Right atrium auricular region (tissue), 2 donors: Measurements from ENCODE around the gene SST. TPM values are rescaled to one million over a fixed set of nuclear protein-coding genes. Genes with fewer than 3 reads are reported as not detected.
"Not testable (repeated sequence)": the region's sequence is repeated elsewhere in the genome, so short reads cannot be mapped to it uniquely, and the experiment has no call there.

Experiments
- DNase-seq: peaks from one replicate; pipeline ENCODE4 v3.0.0-alpha.2; 2019; ENCODE audit warnings: low spot score
- H3K27ac ChIP-seq, 2 donors: fragments of 200-600 bp; sonication (generic); 1 replicate in 1 of 2; 2 replicates in 1 of 2; pipeline ENCODE4 v1.5.1; 2016 to 2019
- H3K27me3 ChIP-seq, 2 donors: fragments of 200-600 bp; sonication (generic); one replicate each; pipeline versions ENCODE4 v1.5.1 to v1.6.0; 2017 to 2019
- H3K36me3 ChIP-seq: fragments of 200-600 bp; sonication (generic); one replicate; pipeline ENCODE4 v1.5.1; 2016
- H3K4me1 ChIP-seq, 2 donors: fragments of 200-600 bp; sonication (generic); one replicate each; pipeline versions ENCODE4 v1.5.1 to v1.6.0; 2017 to 2019
- H3K4me3 ChIP-seq, 2 donors: fragments of 200-600 bp; sonication (generic); 1 replicate in 1 of 2; 2 replicates in 1 of 2; pipeline ENCODE4 v1.5.1; 2017 to 2019; ENCODE audit warnings: mild to moderate bottlenecking in 1 of 2, moderate library complexity in 1 of 2
- H3K9me3 ChIP-seq, 2 donors: fragments of 200-600 bp; sonication (generic); one replicate each; pipeline ENCODE4 v1.5.1; 2019
- total RNA-seq, 2 donors: library from RNA; depleted of rRNA; stranded (reverse); fragments of >200 nt; gene quantifications; one replicate each; pipeline ENCODE4 v1.1.0, GENCODE V29; 2016
- TF ChIP-seq, protein P1 (sequence below), 2 donors: fragments of 200-600 bp; sonication (generic); IDR thresholded peaks; one replicate each; pipeline ENCODE4 v1.5.1; 2019; ENCODE audit warnings: antibody characterized with exemption in 2 of 2

The SST gene
- total RNA-seq, 2 donors from 2014 or later: not detected

DNA sequence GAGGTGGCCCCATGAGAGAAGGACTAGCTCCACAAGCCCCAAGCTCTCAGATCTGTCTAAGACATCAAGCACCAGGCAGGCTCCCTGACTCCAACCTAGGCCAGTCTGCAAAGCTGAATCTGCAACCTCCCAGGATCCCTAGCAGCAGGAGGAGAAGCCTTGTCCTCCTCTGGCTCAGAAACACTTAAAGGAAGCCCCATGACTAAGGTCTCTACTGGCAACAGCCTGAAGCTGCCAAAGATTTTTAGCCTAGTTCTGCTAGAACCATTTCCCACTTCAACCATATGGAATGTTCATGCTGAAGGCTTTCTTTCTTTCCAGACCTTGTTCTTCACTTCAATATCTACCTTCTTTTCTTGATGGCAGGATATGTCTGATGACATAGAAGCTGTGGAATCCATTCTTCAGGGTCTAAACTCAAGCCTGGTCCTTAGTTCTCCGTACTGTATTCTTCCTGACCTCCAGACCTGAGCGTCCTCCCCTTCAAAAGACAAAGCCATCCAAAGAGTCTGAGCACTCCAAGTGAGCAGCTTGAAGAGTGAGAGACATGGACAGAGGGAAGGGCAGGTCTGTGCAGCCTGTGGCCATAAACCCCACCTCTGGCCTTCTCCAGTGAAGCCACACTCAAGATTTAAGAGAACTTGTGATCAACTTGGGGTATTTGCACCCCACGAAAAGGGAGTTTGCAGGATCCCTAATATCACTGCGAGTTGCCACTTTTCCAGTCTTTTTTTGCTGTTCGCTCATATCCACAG lies 23.1 kb downstream of the SST start:
- TF ChIP-seq, protein P1, sequence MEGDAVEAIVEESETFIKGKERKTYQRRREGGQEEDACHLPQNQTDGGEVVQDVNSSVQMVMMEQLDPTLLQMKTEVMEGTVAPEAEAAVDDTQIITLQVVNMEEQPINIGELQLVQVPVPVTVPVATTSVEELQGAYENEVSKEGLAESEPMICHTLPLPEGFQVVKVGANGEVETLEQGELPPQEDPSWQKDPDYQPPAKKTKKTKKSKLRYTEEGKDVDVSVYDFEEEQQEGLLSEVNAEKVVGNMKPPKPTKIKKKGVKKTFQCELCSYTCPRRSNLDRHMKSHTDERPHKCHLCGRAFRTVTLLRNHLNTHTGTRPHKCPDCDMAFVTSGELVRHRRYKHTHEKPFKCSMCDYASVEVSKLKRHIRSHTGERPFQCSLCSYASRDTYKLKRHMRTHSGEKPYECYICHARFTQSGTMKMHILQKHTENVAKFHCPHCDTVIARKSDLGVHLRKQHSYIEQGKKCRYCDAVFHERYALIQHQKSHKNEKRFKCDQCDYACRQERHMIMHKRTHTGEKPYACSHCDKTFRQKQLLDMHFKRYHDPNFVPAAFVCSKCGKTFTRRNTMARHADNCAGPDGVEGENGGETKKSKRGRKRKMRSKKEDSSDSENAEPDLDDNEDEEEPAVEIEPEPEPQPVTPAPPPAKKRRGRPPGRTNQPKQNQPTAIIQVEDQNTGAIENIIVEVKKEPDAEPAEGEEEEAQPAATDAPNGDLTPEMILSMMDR (IDR thresholded peaks at IDR 0.05): no peak
- no peak for DNase-seq
- no peaks in the 10 kb centered on the region for H3K27me3 ChIP-seq
- H3K27ac ChIP-seq: no peak overlapping the region
- H3K4me1 ChIP-seq: no peaks in the 10 kb centered on the region
- no peaks in the 10 kb centered on the region for H3K36me3 ChIP-seq
- no peak overlapping the region for H3K4me3 ChIP-seq
- no peaks in the 10 kb centered on the region for H3K9me3 ChIP-seq

DNA sequence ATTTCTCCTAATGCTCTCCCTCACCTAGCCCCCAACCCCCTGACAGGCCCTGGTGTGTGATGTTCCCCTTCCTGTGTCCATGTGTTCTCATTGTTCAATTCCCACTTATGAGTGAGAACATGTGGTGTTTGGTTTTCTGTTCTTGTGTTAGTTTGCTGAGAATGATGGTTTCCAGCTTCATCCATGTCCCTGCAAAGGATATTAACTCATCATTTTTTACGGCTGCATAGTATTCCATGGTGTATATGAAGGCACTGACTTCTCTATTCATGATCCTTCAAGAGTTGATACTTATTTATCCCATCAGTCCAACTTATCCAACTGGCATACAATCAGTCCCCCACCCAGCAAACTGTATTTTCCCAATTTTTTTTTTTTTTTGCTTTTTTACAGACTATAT lies 24.8 kb downstream of the SST start:
- H3K9me3 ChIP-seq, H3K36me3 ChIP-seq, H3K4me1 ChIP-seq, H3K27ac ChIP-seq, H3K4me3 ChIP-seq, H3K27me3 ChIP-seq, DNase-seq: not testable (repeated sequence)

DNA sequence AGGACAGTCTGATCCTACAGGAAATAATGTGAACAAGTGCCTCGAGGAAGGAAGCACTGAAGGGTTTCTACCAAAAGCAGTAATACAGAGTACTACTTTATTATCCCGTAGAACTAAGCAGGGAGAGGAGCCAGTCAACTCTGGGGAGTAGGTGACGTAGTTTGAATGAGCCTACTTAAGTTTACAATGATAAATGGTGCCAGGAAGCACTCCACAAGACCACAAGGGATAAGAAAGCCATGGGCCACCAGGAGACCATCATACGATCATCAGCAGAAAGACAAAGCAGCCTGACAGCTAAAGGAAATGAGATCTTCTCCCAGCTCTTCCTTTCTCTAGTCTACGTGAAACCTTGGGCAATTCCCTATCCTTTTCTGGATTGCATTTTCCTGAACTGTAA lies 27.3 kb downstream of the SST start:
- TF ChIP-seq, protein P1 (IDR thresholded peaks at IDR 0.05): no peak
- no peaks in the 10 kb centered on the region for H3K36me3 ChIP-seq

DNA sequence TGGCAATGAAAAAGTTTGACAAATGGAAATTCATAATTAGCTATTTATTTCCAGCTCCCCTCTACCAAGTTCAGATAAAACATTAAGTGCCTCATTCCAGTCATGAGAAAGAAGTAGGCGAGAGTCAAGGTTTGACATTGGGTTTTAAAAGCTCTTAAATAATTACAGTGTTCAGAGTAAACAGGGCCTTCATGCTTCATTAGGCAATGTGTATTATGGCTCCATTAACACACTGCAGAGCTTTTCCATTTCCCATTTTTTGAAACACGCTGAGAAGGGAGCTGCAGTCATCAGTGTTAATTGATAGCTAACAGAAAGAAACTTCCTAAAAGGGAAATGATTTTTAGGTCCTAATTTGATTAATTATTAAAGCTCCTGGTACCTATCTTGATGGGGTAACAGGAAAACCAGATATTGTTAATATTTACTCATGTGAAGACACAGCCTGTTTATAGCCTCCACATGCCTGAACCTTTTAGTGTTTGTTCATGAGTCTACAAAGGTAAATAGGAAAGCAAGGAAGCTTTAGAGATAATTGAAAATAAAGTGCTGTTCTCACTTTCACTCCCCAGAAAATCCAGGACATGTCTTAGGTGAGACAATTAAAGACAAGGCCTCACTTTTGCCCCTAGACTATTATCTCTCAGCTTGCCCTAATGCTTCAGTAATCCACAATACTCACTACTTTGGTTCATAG lies 28.7 kb downstream of the SST start:
- Histone ChIP-seq H3K4me3 (no peak overlapping the region), H3K4me1 (no peaks in the 10 kb centered on the region), H3K9me3 (no peaks in the 10 kb centered on the region), H3K27me3 (no peaks in the 10 kb centered on the region), H3K36me3 (no peaks in the 10 kb centered on the region), H3K27ac (no peak overlapping the region)
- TF ChIP-seq, protein P1 (IDR thresholded peaks at IDR 0.05): no peak
- no peak for DNase-seq

More for the DNA sequence above, 27.3 kb downstream of the SST start:
- no peak overlapping the region for H3K27ac ChIP-seq
- H3K27me3 ChIP-seq: no peaks in the 10 kb centered on the region
- H3K9me3 ChIP-seq: no peaks in the 10 kb centered on the region
- no peaks in the 10 kb centered on the region for H3K4me1 ChIP-seq
- H3K4me3 ChIP-seq: no peak overlapping the region
- no peak for DNase-seq

DNA sequence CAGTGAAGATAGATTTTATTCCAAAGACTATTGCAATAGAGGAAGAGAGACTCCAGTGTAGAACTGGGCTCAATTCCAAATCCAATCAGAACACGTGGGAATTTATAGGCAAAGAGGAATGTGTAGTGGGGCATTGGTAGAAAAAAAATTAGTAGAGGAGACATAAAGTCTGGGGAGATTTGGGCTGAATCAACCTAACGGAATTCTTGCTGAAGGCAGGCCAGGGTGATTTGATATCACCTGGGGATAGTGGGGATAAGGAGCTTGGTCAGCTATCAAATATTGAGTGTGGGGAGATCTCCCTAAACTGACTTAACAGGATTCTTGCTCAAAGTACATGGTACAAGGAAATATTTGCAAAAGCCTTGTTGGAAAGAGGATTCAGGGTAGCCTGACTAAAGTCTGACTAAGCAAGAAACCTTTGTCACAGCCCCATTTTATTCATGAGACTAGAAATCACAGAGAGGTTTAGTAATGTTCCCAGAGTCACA lies 29.6 kb downstream of the SST start:
- Histone ChIP-seq H3K36me3 (no peaks in the 10 kb centered on the region), H3K4me1 (no peaks in the 10 kb centered on the region), H3K27me3 (no peaks in the 10 kb centered on the region), H3K4me3 (no peak overlapping the region), H3K27ac (no peak overlapping the region), H3K9me3 (no peaks in the 10 kb centered on the region)
- no peak for DNase-seq
- TF ChIP-seq, protein P1 (IDR thresholded peaks at IDR 0.05): no peak

DNA sequence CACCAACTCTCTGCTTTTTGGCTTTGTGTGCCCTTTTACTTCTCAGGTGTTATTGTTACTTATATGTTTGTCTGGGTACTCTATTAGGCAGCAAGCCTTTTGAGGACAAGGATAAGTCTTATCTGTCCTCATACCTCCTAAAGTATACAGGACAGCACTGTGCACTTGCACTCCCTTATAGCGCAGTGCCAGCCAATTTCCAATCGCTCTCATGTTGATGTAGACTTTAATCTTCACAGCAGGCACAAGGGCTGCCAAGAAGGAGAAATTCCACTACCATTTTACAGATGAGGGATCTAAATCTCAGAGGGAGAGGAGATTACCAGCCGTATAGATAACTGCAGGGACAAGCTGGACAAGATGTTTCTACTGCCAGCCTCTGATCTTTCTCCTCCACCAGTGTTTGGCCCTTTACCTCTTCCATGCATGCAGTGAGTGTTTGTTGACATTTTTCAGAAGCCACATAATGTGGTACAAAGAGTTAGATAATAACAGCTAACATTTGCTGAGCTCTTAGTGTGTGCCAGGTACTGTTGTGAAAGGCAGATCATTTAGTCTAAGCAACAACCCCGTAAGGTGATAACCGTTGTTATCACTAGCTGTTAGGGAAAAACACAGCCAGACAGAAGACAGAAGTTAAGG lies 30.1 kb downstream of the SST start:
- Histone ChIP-seq H3K27me3 (no peaks in the 10 kb centered on the region), H3K27ac (peak overlapping the region in 1 of 2 donors; percentile 36), H3K36me3 (no peaks in the 10 kb centered on the region), H3K4me1 (no peaks in the 10 kb centered on the region), H3K4me3 (no peak overlapping the region), H3K9me3 (peaks cover 0 to under 1% of the 10 kb centered on the region in 2 donors)
- DNase-seq: no peak
- TF ChIP-seq, protein P1 (IDR thresholded peaks at IDR 0.05): no peak
